ENCODE results near the gene KCNJ6. TPM values are rescaled to one million over a fixed set of nuclear protein-coding genes. Genes with fewer than 3 reads are reported as not detected.

The KCNJ6 gene
- total RNA-seq, 4 donors from 2014 or later = 0.08 to 0.40 TPM; not detected in 2

DNA sequence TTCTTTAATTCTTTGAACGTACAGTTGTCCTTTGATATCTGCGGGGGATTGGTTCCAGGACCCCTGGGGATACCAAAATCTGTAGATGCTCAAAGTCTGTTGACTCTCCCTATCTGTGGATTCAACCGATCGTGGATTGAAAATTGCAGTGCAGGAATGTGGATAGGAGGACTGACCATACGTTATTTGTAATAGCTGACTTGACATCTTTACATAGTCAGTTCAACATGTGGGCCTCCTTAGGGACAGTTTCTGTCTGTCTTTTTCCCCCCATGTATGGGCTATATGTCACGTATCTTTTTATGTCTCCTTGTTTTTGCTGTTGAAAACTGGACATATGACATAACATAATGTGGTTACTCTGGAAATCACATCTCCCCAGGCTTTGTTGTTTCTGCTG lies 344.8 kb downstream of the KCNJ6 start:
- no peaks in the 10 kb centered on the region for H3K36me3 ChIP-seq
- H3K4me3 ChIP-seq = no peak overlapping the region
- no peaks in the 10 kb centered on the region for H3K4me1 ChIP-seq
- no peaks in the 10 kb centered on the region for H3K9me3 ChIP-seq
- no peak for ATAC-seq
- no peaks in the 10 kb centered on the region for H3K27me3 ChIP-seq
- 66 to 76% methylated on average over 6 of the region's 6 CpGs for WGBS, 2 donors (ENCODE audit: low coverage in 1 of 2)
- TF ChIP-seq, protein P1, sequence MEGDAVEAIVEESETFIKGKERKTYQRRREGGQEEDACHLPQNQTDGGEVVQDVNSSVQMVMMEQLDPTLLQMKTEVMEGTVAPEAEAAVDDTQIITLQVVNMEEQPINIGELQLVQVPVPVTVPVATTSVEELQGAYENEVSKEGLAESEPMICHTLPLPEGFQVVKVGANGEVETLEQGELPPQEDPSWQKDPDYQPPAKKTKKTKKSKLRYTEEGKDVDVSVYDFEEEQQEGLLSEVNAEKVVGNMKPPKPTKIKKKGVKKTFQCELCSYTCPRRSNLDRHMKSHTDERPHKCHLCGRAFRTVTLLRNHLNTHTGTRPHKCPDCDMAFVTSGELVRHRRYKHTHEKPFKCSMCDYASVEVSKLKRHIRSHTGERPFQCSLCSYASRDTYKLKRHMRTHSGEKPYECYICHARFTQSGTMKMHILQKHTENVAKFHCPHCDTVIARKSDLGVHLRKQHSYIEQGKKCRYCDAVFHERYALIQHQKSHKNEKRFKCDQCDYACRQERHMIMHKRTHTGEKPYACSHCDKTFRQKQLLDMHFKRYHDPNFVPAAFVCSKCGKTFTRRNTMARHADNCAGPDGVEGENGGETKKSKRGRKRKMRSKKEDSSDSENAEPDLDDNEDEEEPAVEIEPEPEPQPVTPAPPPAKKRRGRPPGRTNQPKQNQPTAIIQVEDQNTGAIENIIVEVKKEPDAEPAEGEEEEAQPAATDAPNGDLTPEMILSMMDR (IDR thresholded peaks at IDR 0.05) = no peak
- TF ChIP-seq POLR2A (IDR thresholded peaks at IDR 0.05) (no peak), POLR2AphosphoS5 (IDR thresholded peaks at IDR 0.05) (no peak), EP300 (IDR thresholded peaks at IDR 0.05) (no peak)
- no peak overlapping the region for H3K27ac ChIP-seq

DNA sequence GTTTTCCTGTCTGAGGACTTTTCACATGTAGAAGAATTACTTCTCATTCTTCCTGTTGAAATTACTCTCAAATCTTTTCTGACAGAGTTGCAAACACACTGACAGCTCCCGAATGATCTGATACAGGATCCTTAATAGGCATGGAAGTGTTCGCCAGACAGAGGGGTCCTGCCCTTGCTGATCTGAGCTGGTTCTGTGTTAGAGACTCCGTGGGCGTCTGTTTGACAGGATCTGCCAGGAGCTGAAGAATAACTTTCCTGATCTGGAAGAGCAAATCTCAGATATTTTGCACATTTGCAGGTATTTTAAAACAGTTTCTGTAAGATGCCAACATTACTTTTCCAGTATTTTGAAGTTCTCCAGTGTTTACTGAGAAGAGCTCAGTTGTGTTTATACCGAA lies 347.3 kb downstream of the KCNJ6 start:
- Histone ChIP-seq H3K4me1 (peaks cover 0 to 18% (median 4%) of the 10 kb centered on the region in 3 donors), H3K4me3 (no peak overlapping the region), H3K27ac (no peak overlapping the region), H3K36me3 (no peaks in the 10 kb centered on the region), H3K9me3 (no peaks in the 10 kb centered on the region), H3K27me3 (no peaks in the 10 kb centered on the region)
- no peak for ATAC-seq
- TF ChIP-seq POLR2A (IDR thresholded peaks at IDR 0.05) (no peak), EP300 (IDR thresholded peaks at IDR 0.05) (no peak), POLR2AphosphoS5 (IDR thresholded peaks at IDR 0.05) (no peak)
- TF ChIP-seq, protein P1 (IDR thresholded peaks at IDR 0.05) = no peak
- 40 to 45% methylated on average over 5 of the region's 5 CpGs for WGBS, 2 donors (ENCODE audit: low coverage in 1 of 2)

DNA sequence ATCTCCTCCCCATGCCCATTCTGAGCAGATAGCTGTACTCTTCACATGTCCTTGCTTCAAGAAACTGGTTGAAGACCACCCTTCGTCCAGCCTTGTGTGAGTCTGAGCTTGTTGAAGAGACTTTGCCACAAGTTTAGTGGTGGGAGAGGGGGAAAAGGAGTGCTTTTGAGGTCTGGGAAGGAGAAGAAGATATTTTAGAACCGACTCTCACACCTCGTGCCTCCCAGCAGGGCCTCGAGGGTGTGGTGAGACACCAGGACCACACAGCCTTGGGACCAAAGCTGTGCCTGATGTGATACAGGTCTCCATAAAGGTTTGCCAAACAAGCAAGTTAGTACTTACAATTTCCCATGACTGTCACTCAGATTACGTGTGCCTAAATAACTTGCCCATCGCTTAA lies 347.8 kb downstream of the KCNJ6 start:
- Histone ChIP-seq H3K4me3 (no peak overlapping the region), H3K27me3 (no peaks in the 10 kb centered on the region), H3K36me3 (no peaks in the 10 kb centered on the region), H3K4me1 (peaks cover 0 to 19% (median 4%) of the 10 kb centered on the region in 3 donors), H3K9me3 (no peaks in the 10 kb centered on the region), H3K27ac (no peak overlapping the region)
- TF ChIP-seq POLR2A (IDR thresholded peaks at IDR 0.05) (no peak), POLR2AphosphoS5 (IDR thresholded peaks at IDR 0.05) (no peak), EP300 (IDR thresholded peaks at IDR 0.05) (no peak)
- TF ChIP-seq, protein P1 (IDR thresholded peaks at IDR 0.05) = no peak
- 67 to 73% methylated on average over 5 of the region's 6 CpGs for WGBS, 2 donors (ENCODE audit: low coverage in 1 of 2)
- no peak for ATAC-seq

DNA sequence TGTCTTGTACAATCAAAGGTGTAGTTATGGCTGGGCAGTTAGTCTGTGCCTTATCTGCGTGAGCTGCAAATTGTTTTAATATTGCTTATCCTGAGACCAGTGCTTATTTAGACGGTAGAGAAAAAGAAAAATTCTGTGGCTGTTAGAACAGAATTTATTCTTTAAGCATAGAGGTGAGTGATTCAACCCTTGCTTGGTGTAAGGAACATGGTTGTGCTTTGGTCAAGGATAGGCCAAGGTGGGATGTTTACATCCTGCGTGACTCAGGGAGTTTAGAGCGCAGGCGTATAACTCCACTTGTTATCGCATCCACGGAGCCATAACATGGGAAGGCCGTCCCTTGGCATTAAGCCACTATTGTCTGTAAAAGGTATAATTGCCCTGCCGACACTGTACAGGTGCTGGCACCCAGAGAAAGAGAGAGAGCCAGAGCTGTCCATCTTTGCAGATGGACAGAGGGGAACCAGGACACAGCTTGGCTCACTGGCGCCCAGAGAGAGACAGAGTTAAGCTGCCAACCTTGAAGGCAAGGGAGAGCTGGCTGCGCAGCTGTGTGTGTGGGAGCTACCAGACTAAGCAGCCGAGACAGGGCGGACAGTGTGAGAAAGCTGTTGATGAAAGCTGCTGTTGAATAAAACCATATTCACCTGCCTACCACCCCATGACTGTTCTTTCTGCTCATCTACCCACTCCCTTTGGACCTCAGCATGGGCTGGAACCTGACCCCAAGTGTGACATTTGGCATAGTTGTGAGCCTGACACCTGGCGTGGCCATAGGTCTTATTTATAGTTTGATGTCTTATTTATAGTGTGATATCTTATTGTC lies 349.3 kb downstream of the KCNJ6 start:
- Histone ChIP-seq H3K4me1 (peaks cover 0 to 27% (median 4%) of the 10 kb centered on the region in 3 donors), H3K4me3 (no peak overlapping the region), H3K36me3 (no peaks in the 10 kb centered on the region), H3K9me3 (no peaks in the 10 kb centered on the region), H3K27me3 (no peaks in the 10 kb centered on the region), H3K27ac (no peak overlapping the region)
- 76 to 82% methylated on average over 7 to 12 of the region's 14 CpGs for WGBS, 2 donors (ENCODE audit: low coverage in 1 of 2)
- no peak for ATAC-seq
- TF ChIP-seq, protein P1 (IDR thresholded peaks at IDR 0.05) = no peak
- no peak for TF ChIP-seq POLR2A (IDR thresholded peaks at IDR 0.05)
